H1 (cell line): ENCODE results near the gene PHLPP2. TPM values are rescaled to one million over a fixed set of nuclear protein-coding genes. Genes with fewer than 3 reads are reported as not detected.

ENCODE experiments used
- CTCF ChIA-PET: fragments of 300-600 bp; sonication (Branson Sonifier 250); formaldehyde crosslinking; loops from one replicate; lab custom pipeline; 2021; ENCODE audit not compliant: partially characterized antibody; lab: Charles Lee
- POLR2A ChIA-PET: fragments of 300-600 bp; sonication (Branson Sonifier 250); formaldehyde crosslinking; loops from one replicate; lab custom pipeline; 2021; ENCODE audit warnings: inconsistent platforms; ENCODE audit not compliant: partially characterized antibody; lab: Charles Lee
- DNase-seq, 2 experiments: peaks; one replicate each; pipeline versions ENCODE4 v3.0.0 to v3.0.0-alpha.2; 2010 to 2022; ENCODE audit warnings: low spot score in 2 of 2, low read depth in 1 of 2, mixed read lengths in 1 of 2
- FAIRE-seq: peaks from 2 replicates; lab custom pipeline; 2011; peaks lifted over from hg19 to GRCh38; lab: Jason Lieb, UNC
- H2AFZ ChIP-seq: 2 replicates; pipeline ENCODE4 v1.8.1; 2012; ENCODE audit warnings: low read length, inconsistent platforms
- H2AK5ac ChIP-seq: 2 replicates; pipeline ENCODE4 v1.6.1; 2013; ENCODE audit warnings: low read depth, low read length
- H2BK120ac ChIP-seq: replicated peaks from 2 replicates; pipeline ENCODE3; 2013; ENCODE audit warnings: low read depth, low read length, inconsistent platforms
- H2BK12ac ChIP-seq: 2 replicates; pipeline ENCODE4 v1.6.1; 2013; ENCODE audit warnings: low read depth, low read length
- H2BK15ac ChIP-seq: 2 replicates; pipeline ENCODE4 v1.6.1; 2013; ENCODE audit warnings: low read length
- H2BK20ac ChIP-seq: 2 replicates; pipeline ENCODE4 v1.6.1; 2013; ENCODE audit warnings: low read length
- H2BK5ac ChIP-seq: 2 replicates; pipeline ENCODE4 v1.6.1; 2013; ENCODE audit warnings: low read depth, low read length
- H3K14ac ChIP-seq: 2 replicates; pipeline ENCODE4 v1.6.1; 2013; ENCODE audit warnings: inconsistent platforms; ENCODE audit not compliant: insufficient read length
- H3K18ac ChIP-seq: 2 replicates; pipeline ENCODE4 v1.6.1; 2013; ENCODE audit warnings: low read length; ENCODE audit errors: extremely low read depth
- H3K23ac ChIP-seq: 2 replicates; pipeline ENCODE4 v1.6.1; 2013; ENCODE audit warnings: inconsistent platforms; ENCODE audit not compliant: insufficient read length
- H3K23me2 ChIP-seq: 2 replicates; pipeline ENCODE4 v1.6.1; 2013; ENCODE audit warnings: low read depth, low read length
- H3K27ac ChIP-seq: 2 replicates; pipeline ENCODE4 v1.6.1; 2011; ENCODE audit warnings: low read depth, low read length, inconsistent platforms
- H3K27me3 ChIP-seq, 4 experiments: replicated peaks in 1 of 4; 1 replicate in 1 of 4; 2 replicates in 3 of 4; pipeline versions ENCODE4 v1.6.1 to v1.8.1; 2011 to 2013; ENCODE audit warnings: low read length in 3 of 4, mild to moderate bottlenecking in 3 of 4, inconsistent platforms in 2 of 4, mixed read lengths in 2 of 4, moderate library complexity in 1 of 4; ENCODE audit not compliant: control insufficient read depth in 3 of 4, insufficient read depth in 3 of 4; ENCODE audit errors: extremely low read depth in 1 of 4
- H3K36me3 ChIP-seq, 4 experiments: 2 replicates each; pipeline versions ENCODE4 v1.6.1 to v1.8.1; 2011 to 2013; ENCODE audit warnings: mild to moderate bottlenecking in 4 of 4, low read length in 3 of 4, moderate library complexity in 2 of 4, control low read depth in 1 of 4, inconsistent platforms in 1 of 4; ENCODE audit not compliant: insufficient read depth in 4 of 4, control insufficient read depth in 2 of 4
- H3K4ac ChIP-seq: replicated peaks from 2 replicates; pipeline ENCODE3; 2013; ENCODE audit warnings: low read length, low read depth, mixed read lengths, inconsistent platforms; ENCODE audit not compliant: insufficient read length
- H3K4me1 ChIP-seq, 4 experiments: replicated peaks in 1 of 4; 1 replicate in 1 of 4; 2 replicates in 3 of 4; pipeline versions ENCODE4 v1.6.1 to v1.8.1; 2011 to 2013; ENCODE audit warnings: low read length in 3 of 4, inconsistent platforms in 2 of 4, mixed read lengths in 1 of 4; ENCODE audit not compliant: insufficient read depth in 4 of 4, control insufficient read depth in 3 of 4
- H3K4me2 ChIP-seq, 2 experiments: 2 replicates each; pipeline versions ENCODE4 v1.6.1 to v1.8.1; 2011 to 2013; ENCODE audit warnings: low read depth in 2 of 2, low read length in 2 of 2, control low read depth in 1 of 2, inconsistent platforms in 1 of 2, mild to moderate bottlenecking in 1 of 2; ENCODE audit not compliant: insufficient read depth in 1 of 2
- H3K4me3 ChIP-seq, 4 experiments: fragments of 200-600, 300-600 bp in 1 of 4; sonication (generic), shearing (Covaris generic), sonication (Bioruptor Twin) in 1 of 4; 2 replicates each; pipeline versions ENCODE4 v1.5.1 to v1.8.1; 2011 to 2016; ENCODE audit warnings: low read length in 4 of 4, low read depth in 3 of 4, control low read depth in 2 of 4, inconsistent platforms in 2 of 4, mild to moderate bottlenecking in 2 of 4, mixed read lengths in 1 of 4, moderate library complexity in 1 of 4; ENCODE audit not compliant: insufficient read depth in 2 of 4; ENCODE audit errors: extremely low read depth in 1 of 4
- H3K56ac ChIP-seq: replicated peaks from 2 replicates; pipeline ENCODE3; 2013; ENCODE audit warnings: low read depth, mild to moderate bottlenecking, mixed read lengths, low read length, inconsistent platforms; ENCODE audit not compliant: insufficient read length
- H3K79me1 ChIP-seq: 2 replicates; pipeline ENCODE4 v1.6.1; 2013; ENCODE audit warnings: low read depth, low read length, control low read depth
- H3K79me2 ChIP-seq, 2 experiments: 2 replicates each; pipeline versions ENCODE4 v1.6.1 to v1.8.1; 2012 to 2013; ENCODE audit warnings: low read length in 2 of 2, mild to moderate bottlenecking in 2 of 2, inconsistent platforms in 1 of 2; ENCODE audit not compliant: insufficient read depth in 2 of 2, control insufficient read depth in 1 of 2
- H3K9ac ChIP-seq, 4 experiments: replicated peaks in 1 of 4; 1 replicate in 1 of 4; 2 replicates in 3 of 4; pipeline versions ENCODE4 v1.6.1 to v1.8.1; 2011 to 2013; ENCODE audit warnings: low read depth in 3 of 4, low read length in 3 of 4, control low read depth in 2 of 4, mild to moderate bottlenecking in 2 of 4, moderate library complexity in 2 of 4, inconsistent platforms in 1 of 4; ENCODE audit errors: extremely low read depth in 1 of 4
- H3K9me3 ChIP-seq, 2 experiments: 2 replicates each; pipeline versions ENCODE4 v1.6.1 to v1.8.1; 2012 to 2013; ENCODE audit warnings: mild to moderate bottlenecking in 2 of 2, moderate library complexity in 2 of 2, control low read depth in 1 of 2, inconsistent platforms in 1 of 2, low read depth in 1 of 2, low read length in 1 of 2, mixed read lengths in 1 of 2; ENCODE audit not compliant: insufficient read depth in 2 of 2
- H4K20me1 ChIP-seq, 2 experiments: replicated peaks in 1 of 2; 2 replicates each; pipeline versions ENCODE3 to v1.8.1; 2011 to 2013; ENCODE audit warnings: inconsistent platforms in 2 of 2, low read length in 2 of 2, mild to moderate bottlenecking in 1 of 2; ENCODE audit not compliant: insufficient read depth in 2 of 2, control insufficient read depth in 1 of 2
- H4K5ac ChIP-seq: 2 replicates; pipeline ENCODE4 v1.6.1; 2013; ENCODE audit warnings: low read length, low read depth, mixed read lengths, inconsistent platforms; ENCODE audit not compliant: insufficient read length
- H4K8ac ChIP-seq: 2 replicates; pipeline ENCODE4 v1.8.0; 2013; ENCODE audit warnings: mild to moderate bottlenecking, moderate library complexity, low read length, inconsistent platforms; ENCODE audit not compliant: insufficient read depth; ENCODE audit errors: extremely low read depth
- H4K91ac ChIP-seq: replicated peaks from 2 replicates; pipeline ENCODE3; 2013; ENCODE audit warnings: low read length, mixed read lengths, inconsistent platforms; ENCODE audit not compliant: insufficient read length
- CHD2 ChIP-seq: IDR thresholded peaks from 2 replicates; pipeline ENCODE4 v1.6.1; 2012; ENCODE audit warnings: low read length, improper control_type of control experiment
- EGR1 ChIP-seq: IDR thresholded peaks from 2 replicates; pipeline ENCODE4 v1.6.1; 2011; ENCODE audit warnings: low read depth, low read length, borderline replicate concordance
- FOSL1 ChIP-seq: IDR thresholded peaks from 2 replicates; pipeline ENCODE4 v1.6.1; 2011; ENCODE audit warnings: mild to moderate bottlenecking, low read depth, low read length, moderate library complexity; ENCODE audit not compliant: insufficient read depth
- JUN ChIP-seq: IDR thresholded peaks from 2 replicates; pipeline ENCODE4 v1.6.1; 2011; ENCODE audit warnings: low read depth, mild to moderate bottlenecking, improper control_type of control experiment, low read length
- MAFK ChIP-seq: IDR thresholded peaks from 2 replicates; pipeline ENCODE4 v1.6.1; 2012; ENCODE audit warnings: low read depth, mild to moderate bottlenecking, improper control_type of control experiment, low read length
- POU5F1 ChIP-seq: IDR thresholded peaks from 2 replicates; pipeline ENCODE4 v1.6.1; 2011; ENCODE audit warnings: low read depth, mild to moderate bottlenecking, low read length, moderate library complexity
- SAP30 ChIP-seq: fragments of 300-600 bp; sonication (generic); IDR thresholded peaks from 2 replicates; pipeline ENCODE4 v1.7.1; 2012; ENCODE audit warnings: low read length, moderate library complexity, mild to moderate bottlenecking, inconsistent platforms; ENCODE audit not compliant: insufficient read depth, insufficient replicate concordance
- SUZ12 ChIP-seq: fragments of 200-600 bp; sonication (generic); IDR thresholded peaks from 2 replicates; pipeline ENCODE4 v1.6.1; 2012; ENCODE audit warnings: mild to moderate bottlenecking, inconsistent platforms, low read length, moderate library complexity, mixed read lengths
- WGBS, 2 experiments: shearing (Covaris generic) in 1 of 2; methylation state at CpG; one replicate each; pipeline versions ENCODE4 v1.1.6 to v1.1.7; 2013 to 2015; ENCODE audit warnings: low lambda C conversion rate in 2 of 2, mixed read lengths in 2 of 2, inconsistent platforms in 1 of 2, low coverage in 1 of 2, missing lambda C conversion rate in 1 of 2; ENCODE audit not compliant: insufficient replicate concordance in 2 of 2, insufficient coverage in 1 of 2, insufficient read length in 1 of 2; ENCODE audit errors: extremely low coverage in 1 of 2, missing lambda C conversion rate in 1 of 2; 5-methylcytosine and 5-hydroxymethylcytosine counted together
- polyA plus RNA-seq, 7 experiments: library from polyadenylated mRNA; depleted of rRNA in 3 of 7; stranded (reverse) in 5 of 7; unstranded in 2 of 7; fragments of >200 nt in 5 of 7; fragments of 200-250 nt in 2 of 7; gene quantifications; 1 replicate in 5 of 7; 2 replicates in 1 of 7; 4 replicates in 1 of 7; pipeline versions ENCODE4 v1.2.1 to v1.2.3, GENCODE V29; 2011 to 2013; ENCODE audit warnings: missing spikeins in 2 of 7, mixed read lengths in 2 of 7
- total RNA-seq: library from RNA; stranded (reverse); fragmentation: NEBNext Ultra II Directional; extraction: Animal tissue kit (Norgen Biotek cat#: 25700); gene quantifications from 2 replicates; pipeline ENCODE4 v1.2.1, GENCODE V29; 2021

Gene PHLPP2
- total and polyA plus RNA-seq, 2 of the 8 experiments (the other 6 are each of a cell fraction or from before 2014, with no cell fraction given), result 7.3 to 12.9 TPM

DNA sequence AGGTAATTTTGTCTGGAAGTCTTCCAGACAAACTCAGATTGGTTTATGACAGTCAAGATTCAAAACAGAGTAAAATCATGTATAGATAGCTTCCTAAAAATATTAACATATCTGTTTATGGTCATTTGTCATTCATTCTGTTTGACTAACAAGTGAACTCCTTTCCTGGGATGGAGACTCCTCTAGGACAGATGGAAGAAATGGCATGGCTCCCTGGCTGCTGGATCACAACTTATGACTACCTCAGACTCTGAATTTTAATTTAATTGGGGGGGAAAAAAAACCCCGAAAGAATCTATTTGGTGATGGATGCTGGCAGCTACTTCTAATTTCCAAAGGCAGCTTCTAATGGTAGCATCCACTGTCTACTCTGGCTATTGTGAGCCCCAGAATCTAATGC lies 34.6 kb downstream of the PHLPP2 start:
- no peak for DNase-seq
- Histone ChIP-seq H4K5ac (no peak overlapping the region), H2BK12ac (no peak overlapping the region), H3K56ac (no peak overlapping the region), H2BK20ac (no peak overlapping the region), H3K23ac (no peak overlapping the region), H2BK5ac (no peak overlapping the region), H3K4me2 (no peak overlapping the region), H4K20me1 (no peaks in the 10 kb centered on the region), H3K27me3 (no peaks in the 10 kb centered on the region), H3K9me3 (no peaks in the 10 kb centered on the region), H3K23me2 (no peaks in the 10 kb centered on the region), H4K91ac (no peak overlapping the region), H3K36me3 (peaks cover 3 to 28% (median 6%) of the 10 kb centered on the region in 4 experiments; a peak in 6 of 8 replicates), H2AFZ (no peak overlapping the region), H2AK5ac (no peak overlapping the region), H3K79me2 (peaks cover 0 to 4% of the 10 kb centered on the region in 2 experiments; a peak in 1 of 4 replicates), H3K79me1 (no peaks in the 10 kb centered on the region; the same call in 1 of the 2 replicates), H4K8ac (no peak overlapping the region), H2BK15ac (no peak overlapping the region), H3K27ac (no peak overlapping the region), H2BK120ac (no peak overlapping the region), H3K14ac (no peak overlapping the region), H3K4me3 (no peak overlapping the region), H3K18ac (no peak overlapping the region), H3K4ac (no peak overlapping the region), H3K4me1 (no peaks in the 10 kb centered on the region), H3K9ac (no peak overlapping the region)
- ChIA-PET POLR2A (no interaction called here), CTCF (no interaction called here)
- no peak for FAIRE-seq
- TF ChIP-seq SUZ12 (no peak), CHD2 (no peak), SAP30 (no peak), EGR1 (no peak), JUN (no peak), FOSL1 (no peak), POU5F1 (no peak), MAFK (no peak)
- whole genome bisulfite sequencing, 2 experiments, result 0% methylated on average over 1 of the region's 1 CpG; no CpG with 5 or more reads in 1 of the 2 experiments
